GM21381 (cell line): Measurements from ENCODE around the gene HSP90B1.

Experiments
- ATAC-seq: cut with Tn5 transposase; IDR thresholded peaks from one replicate; pipeline ENCODE4 v1.9.1; 2021; ENCODE audit warnings: mild to moderate bottlenecking, moderate library complexity; ENCODE audit not compliant: unreplicated experiment

HSP90B1 gene

DNA sequence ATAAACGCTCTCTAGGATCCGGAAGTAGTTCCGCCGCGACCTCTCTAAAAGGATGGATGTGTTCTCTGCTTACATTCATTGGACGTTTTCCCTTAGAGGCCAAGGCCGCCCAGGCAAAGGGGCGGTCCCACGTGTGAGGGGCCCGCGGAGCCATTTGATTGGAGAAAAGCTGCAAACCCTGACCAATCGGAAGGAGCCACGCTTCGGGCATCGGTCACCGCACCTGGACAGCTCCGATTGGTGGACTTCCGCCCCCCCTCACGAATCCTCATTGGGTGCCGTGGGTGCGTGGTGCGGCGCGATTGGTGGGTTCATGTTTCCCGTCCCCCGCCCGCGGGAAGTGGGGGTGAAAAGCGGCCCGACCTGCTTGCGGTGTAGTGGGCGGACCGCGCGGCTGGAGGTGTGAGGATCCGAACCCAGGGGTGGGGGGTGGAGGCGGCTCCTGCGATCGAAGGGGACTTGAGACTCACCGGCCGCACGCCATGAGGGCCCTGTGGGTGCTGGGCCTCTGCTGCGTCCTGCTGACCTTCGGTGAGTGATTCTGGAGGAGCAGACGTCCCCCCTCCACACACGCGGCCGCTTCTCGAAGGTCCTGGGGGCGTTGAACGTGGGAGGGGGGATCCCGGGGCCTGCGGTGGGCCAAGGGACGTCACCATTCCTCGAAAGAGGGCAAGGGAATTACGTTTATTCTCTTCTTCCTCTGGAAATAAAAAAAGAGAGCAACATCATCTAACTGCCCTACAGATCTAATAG, at the start of gene HSP90B1:
Gene HSP90B1 (plus strand): TSS at position 377 of the 753 bp plus-strand sequence. CDS start 106 bp downstream, at position 483.
- ATAC-seq, result peak; percentile 60

DNA sequence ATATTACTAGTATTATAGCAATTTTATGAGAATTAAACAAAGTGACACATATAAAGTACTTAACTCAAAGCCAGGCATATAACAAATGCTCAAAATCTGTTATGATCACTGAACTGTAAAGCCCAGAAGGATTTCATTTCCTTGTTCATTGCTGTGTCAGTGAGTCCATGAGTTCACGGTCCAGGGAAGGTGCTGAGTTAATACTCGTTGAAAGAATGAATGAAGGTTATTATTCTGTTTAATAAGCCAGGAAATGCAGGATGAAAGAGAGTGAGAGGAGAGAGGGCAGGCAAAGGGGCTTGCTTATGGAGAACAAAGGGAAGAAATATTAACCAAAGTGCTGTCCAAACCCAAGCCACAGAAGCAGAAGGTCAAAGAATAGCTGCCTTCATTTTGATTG, 48.9 kb upstream of the HSP90B1 start:
- ATAC-seq, result no peak

DNA sequence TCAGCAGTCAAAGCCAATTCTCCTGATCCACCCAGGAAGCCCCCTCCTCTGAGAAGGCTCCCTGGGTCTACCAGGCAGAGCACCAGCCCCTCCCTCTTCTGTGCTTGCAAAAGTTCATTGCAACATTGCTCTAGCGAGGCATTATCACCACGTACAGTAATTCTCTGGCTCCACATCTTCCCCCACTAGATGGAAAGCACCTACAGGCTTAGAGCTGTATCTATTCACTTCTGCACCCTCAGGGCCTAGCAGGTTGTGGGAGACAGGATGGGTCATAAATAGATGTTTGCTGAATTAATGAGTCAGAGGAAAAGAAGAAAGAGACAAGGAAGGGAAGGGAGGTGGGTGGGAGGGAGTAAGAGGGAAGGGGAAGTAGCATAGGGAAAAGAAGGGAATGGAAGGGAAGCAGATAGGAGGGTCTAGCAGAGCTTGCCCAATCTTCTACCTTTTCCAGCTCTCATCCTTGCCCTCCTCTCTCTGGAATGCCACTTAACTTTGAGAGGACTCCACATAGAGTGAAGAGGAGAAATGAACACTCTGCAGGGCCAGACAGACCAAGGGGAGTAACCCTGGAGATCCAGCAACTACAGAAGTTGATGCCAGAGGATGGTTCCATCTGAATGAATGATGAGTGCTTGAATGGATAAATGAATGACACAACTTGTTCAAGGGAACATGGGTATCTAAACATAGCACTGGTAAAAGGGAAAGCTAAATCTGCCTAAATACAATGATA, 47.2 kb upstream of the HSP90B1 start:
- no peak for ATAC-seq

- no peak for ATAC-seq
Observed at GRCh38 chr12:103883908-103884307, 46.3 kb upstream of the HSP90B1 start.

DNA sequence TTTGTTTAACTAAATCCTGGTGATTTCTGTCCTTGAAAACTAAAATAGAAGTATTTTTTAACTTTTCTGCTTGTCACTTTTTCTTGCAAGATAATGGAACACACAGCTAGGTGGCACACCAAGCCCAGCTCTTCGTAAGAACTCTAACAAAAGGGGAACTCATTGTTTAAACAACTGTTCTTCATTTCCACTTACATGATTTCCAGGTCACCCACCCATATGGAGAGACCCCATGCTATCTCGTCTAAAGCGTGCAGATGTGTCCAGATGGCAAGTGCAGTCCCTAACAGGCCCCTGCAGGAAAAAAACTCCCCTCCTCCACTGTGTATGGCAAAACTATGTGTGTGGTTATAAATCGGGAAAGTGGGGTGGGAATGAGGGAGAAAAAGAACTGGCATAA, 45.9 kb upstream of the HSP90B1 start:
- ATAC-seq, result no peak

DNA sequence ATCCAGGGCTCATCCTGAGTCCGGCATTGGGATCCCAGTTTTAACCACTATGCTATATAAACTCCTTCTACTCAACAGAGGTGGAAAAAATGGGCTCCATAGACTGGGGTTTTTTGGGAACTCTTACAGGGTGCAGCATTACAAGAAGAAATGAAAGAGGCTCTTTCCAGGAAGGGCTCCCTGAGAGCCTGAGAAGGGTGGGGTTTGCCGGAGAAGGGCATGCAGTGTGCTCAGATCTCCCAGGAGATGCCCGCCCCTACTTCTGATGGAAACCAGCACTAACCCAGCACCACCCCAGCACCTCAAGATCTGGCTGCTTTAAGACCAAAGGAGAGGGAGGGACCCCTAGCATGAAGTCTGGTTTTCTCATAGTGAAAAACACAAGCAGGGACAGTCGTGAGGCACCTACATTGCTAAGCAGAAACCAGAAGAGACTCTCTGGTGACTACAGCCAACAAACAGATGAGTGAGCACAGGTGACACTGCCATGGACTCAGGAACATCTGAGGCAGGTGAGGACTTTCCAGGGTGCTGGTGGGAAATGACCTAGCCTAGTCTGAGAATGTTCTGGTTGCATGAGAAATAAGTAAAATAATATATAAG, 43.9 kb upstream of the HSP90B1 start:
- no peak for ATAC-seq

- no peak for ATAC-seq
Observed at GRCh38 chr12:103887738-103888137, 42.5 kb upstream of the HSP90B1 start.

GRCh38 chr12:103897316-103897715, 32.9 kb upstream of the HSP90B1 start:
- ATAC-seq, result no peak

GRCh38 chr12:103901518-103902173, 28.6 kb upstream of the HSP90B1 start:
- no peak for ATAC-seq

GRCh38 chr12:103903993-103904392, 26.2 kb upstream of the HSP90B1 start:
- ATAC-seq, result no peak

DNA sequence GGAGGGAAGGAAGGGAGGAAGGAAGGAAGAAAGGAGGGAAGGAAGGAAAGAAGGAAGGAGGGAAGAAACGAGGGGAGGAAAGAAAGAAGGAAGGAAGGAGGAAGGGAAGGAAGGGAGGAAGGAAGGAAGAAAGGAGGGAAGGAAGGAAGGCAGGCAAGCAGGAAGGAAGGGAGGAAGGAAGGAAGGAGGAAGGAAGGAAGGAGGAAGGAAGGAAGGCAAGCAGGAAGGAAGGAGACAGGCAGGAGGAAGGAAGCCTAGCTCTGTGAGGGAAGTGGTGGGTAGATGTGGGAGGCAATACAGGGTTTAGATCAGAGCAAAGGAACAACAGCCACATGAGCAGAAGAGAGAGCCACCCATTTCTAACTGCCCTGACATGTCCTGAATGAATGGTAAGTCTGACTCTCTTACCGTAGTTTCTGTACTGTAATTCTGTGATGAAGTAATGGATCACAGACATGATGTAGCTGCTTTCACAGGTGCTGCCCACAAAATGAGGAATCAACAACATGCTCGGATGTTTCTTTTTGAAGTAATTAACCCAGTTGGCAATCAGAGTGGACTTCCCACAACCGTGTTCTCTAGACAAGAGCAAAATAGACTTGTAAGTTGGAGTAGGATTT, 24.4 kb upstream of the HSP90B1 start:
- no peak for ATAC-seq

DNA sequence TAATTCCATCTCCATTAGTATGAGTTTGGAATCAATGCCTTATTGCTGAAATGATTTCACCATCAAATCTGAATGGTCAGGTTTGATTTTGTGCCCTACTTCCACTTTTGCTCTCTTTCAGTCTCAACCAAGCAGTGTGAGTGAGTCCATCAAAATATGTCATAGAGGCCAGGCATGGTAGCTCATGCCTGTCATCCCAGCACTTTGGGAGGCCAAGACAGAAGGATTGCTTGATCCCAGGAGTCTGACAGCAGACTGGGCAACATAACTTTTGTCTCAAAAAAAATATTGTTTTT, 22.0 kb upstream of the HSP90B1 start:
- no peak for ATAC-seq

DNA sequence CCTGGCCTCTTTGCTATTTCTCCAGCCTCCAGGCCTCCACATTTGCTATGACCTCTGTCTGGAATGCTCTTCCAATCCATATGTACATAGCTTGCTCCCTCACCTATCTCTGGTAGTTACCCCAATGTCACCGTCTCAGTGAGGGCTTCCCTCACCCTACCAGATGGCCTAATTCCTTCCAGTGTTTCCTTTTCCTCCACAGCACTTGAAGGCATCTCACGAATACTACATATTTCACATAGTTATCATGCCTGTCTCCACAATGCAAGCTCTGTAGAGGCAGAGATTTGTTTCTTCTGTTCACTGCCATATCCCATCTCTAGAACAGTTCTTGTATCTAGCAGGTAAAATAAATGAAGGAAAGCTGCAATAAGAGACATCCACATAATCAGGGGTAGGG, 21.3 kb upstream of the HSP90B1 start:
- no peak for ATAC-seq

- ATAC-seq, result no peak
Observed at GRCh38 chr12:103909811-103910210, 20.4 kb upstream of the HSP90B1 start.

GRCh38 chr12:103912069-103912468, 18.1 kb upstream of the HSP90B1 start:
- ATAC-seq, result no peak

DNA sequence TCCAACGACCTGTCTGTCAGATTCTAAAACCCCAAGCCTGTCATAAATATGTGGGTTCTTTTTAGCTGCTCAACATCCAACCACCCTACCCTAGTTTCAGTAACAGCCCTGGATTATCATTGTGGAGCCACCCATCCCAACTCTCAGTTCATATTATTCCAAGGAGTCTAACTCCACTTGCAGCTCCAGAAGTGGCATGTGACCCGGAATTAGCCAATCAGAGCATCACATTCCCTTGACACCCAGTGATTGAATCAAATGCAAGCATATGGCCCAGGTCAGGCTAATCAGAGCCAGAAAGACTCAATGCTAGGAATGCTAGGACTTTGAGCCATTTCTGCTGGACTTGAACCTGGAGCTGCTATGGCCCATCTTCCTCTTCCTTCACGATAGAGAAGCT, 17.1 kb upstream of the HSP90B1 start:
- no peak for ATAC-seq

DNA sequence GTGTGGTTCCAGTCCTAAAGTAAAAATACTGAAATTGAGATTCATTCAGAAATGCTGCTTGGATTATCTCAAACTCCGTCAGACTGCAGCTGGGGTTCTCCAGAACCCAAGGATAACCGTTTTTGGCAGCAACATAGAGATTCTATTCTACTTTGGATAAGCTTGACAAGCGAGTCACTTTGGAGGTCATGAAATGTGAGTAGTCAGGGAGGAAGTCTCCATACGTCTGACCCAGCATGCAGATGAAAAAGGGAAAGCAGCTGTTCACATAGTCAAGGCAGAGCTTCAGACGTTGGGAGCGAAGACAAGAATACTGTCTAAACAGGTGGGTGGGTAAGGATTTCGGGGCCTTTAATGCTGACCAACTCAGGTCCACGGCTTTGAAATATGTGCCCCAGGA, 14.9 kb upstream of the HSP90B1 start:
- ATAC-seq, result no peak

- no peak for ATAC-seq
Observed at GRCh38 chr12:103917873-103918272, 12.3 kb upstream of the HSP90B1 start.

GRCh38 chr12:103924761-103925641, 5.2 kb upstream of the HSP90B1 start:
- peak; percentile 39 for ATAC-seq

- ATAC-seq, result peak; percentile 16
Observed at GRCh38 chr12:103928682-103929045, 1.5 kb upstream of the HSP90B1 start.
